ENCODE data around the gene THEM5. TPM values are rescaled to one million over a fixed set of nuclear protein-coding genes. Genes with fewer than 3 reads are reported as not detected.
"Not testable (repeated sequence)": the region's sequence is repeated elsewhere in the genome, so short reads cannot be mapped to it uniquely, and the experiment has no call there.

Gene THEM5
- total and polyA plus RNA-seq, 2 experiments from 2014 or later, result not detected

- H3K36me3 ChIP-seq (ENCODE audit: low read depth), result 0 out of 2 replicates have a peak, but pooled peaks cover 3% of the 10 kb centered on the region
- no peak overlapping the region for H3K4me3 ChIP-seq
- no peak overlapping the region for H3K4me2 ChIP-seq (ENCODE audit: unreplicated experiment)
- H3K9me3 ChIP-seq (ENCODE audit: low read depth), result no peaks in the 10 kb centered on the region
- peaks cover 33% of the 10 kb centered on the region for H3F3A ChIP-seq (ENCODE audit: insufficient read depth)
- TF ChIP-seq EZH2 (IDR thresholded peaks at IDR 0.05; ENCODE audit: insufficient read depth, poor library complexity, severe bottlenecking) (no peak), EZH2phosphoT487 (IDR thresholded peaks at IDR 0.05; ENCODE audit: insufficient read depth, low read depth) (no peak)
- in situ Hi-C loops (cut with MboI), result no loop called here
- H3K27me3 ChIP-seq (replicated peaks; ENCODE audit: insufficient read depth), result no peaks in the 10 kb centered on the region
- H3K27ac ChIP-seq, result no peak overlapping the region
- H2AFZ ChIP-seq, result no peak overlapping the region
- WGBS, 2 experiments (ENCODE audit: low coverage in 1 of 2, low lambda C conversion rate in 2 of 2, missing lambda C conversion rate in 2 of 2), result 71 to 84% methylated on average over 2 of the region's 2 CpGs
- DNase-seq, result peak; percentile 45
- H3K9me2 ChIP-seq (ENCODE audit: insufficient read depth), result no peaks in the 10 kb centered on the region
- no peaks in the 10 kb centered on the region for H3K79me2 ChIP-seq (ENCODE audit: insufficient read depth)
- peaks cover 32% of the 10 kb centered on the region for H3K4me1 ChIP-seq (ENCODE audit: insufficient read depth)
- H3K9ac ChIP-seq, result no peak overlapping the region
- H4K20me1 ChIP-seq (ENCODE audit: insufficient read depth), result no peaks in the 10 kb centered on the region
These were observed 35.6 kb upstream of the THEM5 start for GRCh38 chr1:151888972-151889570.

GRCh38 chr1:151887028-151887427 is 33.5 kb upstream of the THEM5 start:
- Histone ChIP-seq H3K9me3 (ENCODE audit: low read depth) (no peaks in the 10 kb centered on the region), H3K27ac (peak overlapping the region; percentile 71), H3K4me2 (ENCODE audit: unreplicated experiment) (peak overlapping the region; percentile 59), H3F3A (ENCODE audit: insufficient read depth) (peaks cover 22% of the 10 kb centered on the region), H3K9me2 (ENCODE audit: insufficient read depth) (no peaks in the 10 kb centered on the region), H3K9ac (peak overlapping the region; percentile 32; the same call in 1 of the 2 replicates), H2AFZ (no peak overlapping the region), H3K27me3 (replicated peaks; ENCODE audit: insufficient read depth) (no peaks in the 10 kb centered on the region), H3K4me1 (ENCODE audit: insufficient read depth) (peaks cover 19% of the 10 kb centered on the region), H3K79me2 (ENCODE audit: insufficient read depth) (no peaks in the 10 kb centered on the region), H4K20me1 (ENCODE audit: insufficient read depth) (no peaks in the 10 kb centered on the region), H3K36me3 (ENCODE audit: low read depth) (0 out of 2 replicates have a peak, but pooled peaks cover 3% of the 10 kb centered on the region), H3K4me3 (no peak overlapping the region)
- TF ChIP-seq EZH2 (IDR thresholded peaks at IDR 0.05; ENCODE audit: insufficient read depth, poor library complexity, severe bottlenecking) (no peak), EZH2phosphoT487 (IDR thresholded peaks at IDR 0.05; ENCODE audit: insufficient read depth, low read depth) (no peak)
- in situ Hi-C loops (cut with MboI), result no loop called here
- 9 to 17% methylated on average over 1 of the region's 1 CpG for WGBS, 2 experiments (ENCODE audit: low coverage in 1 of 2, low lambda C conversion rate in 2 of 2, missing lambda C conversion rate in 2 of 2)
- DNase-seq, result peak; percentile 79

GRCh38 chr1:151885479-151885878 is 32.0 kb upstream of the THEM5 start:
- no peaks in the 10 kb centered on the region for H3K79me2 ChIP-seq (ENCODE audit: insufficient read depth)
- DNase-seq, result no peak
- TF ChIP-seq EZH2 (IDR thresholded peaks at IDR 0.05; ENCODE audit: insufficient read depth, poor library complexity, severe bottlenecking) (no peak), EZH2phosphoT487 (IDR thresholded peaks at IDR 0.05; ENCODE audit: insufficient read depth, low read depth) (no peak)
- H3K27me3 ChIP-seq (replicated peaks; ENCODE audit: insufficient read depth), result no peaks in the 10 kb centered on the region
- in situ Hi-C loops (cut with MboI), result no loop called here
- H3K9me2 ChIP-seq (ENCODE audit: insufficient read depth), result no peaks in the 10 kb centered on the region
- peaks cover 15% of the 10 kb centered on the region for H3F3A ChIP-seq (ENCODE audit: insufficient read depth)
- WGBS, 2 experiments (ENCODE audit: low coverage in 1 of 2, low lambda C conversion rate in 2 of 2, missing lambda C conversion rate in 2 of 2), result 37 to 53% methylated on average over 1 of the region's 1 CpG
- H3K27ac ChIP-seq, result no peak overlapping the region
- no peak overlapping the region for H3K4me3 ChIP-seq
- no peaks in the 10 kb centered on the region for H4K20me1 ChIP-seq (ENCODE audit: insufficient read depth)
- H3K4me2 ChIP-seq (ENCODE audit: unreplicated experiment), result no peak overlapping the region
- 0 out of 2 replicates have a peak, but pooled peaks cover 3% of the 10 kb centered on the region for H3K36me3 ChIP-seq (ENCODE audit: low read depth)
- no peaks in the 10 kb centered on the region for H3K9me3 ChIP-seq (ENCODE audit: low read depth)
- H2AFZ ChIP-seq, result no peak overlapping the region
- H3K9ac ChIP-seq, result no peak overlapping the region
- peaks cover 14% of the 10 kb centered on the region for H3K4me1 ChIP-seq (ENCODE audit: insufficient read depth)

- DNase-seq; H3K9ac ChIP-seq; H3K9me2 ChIP-seq (ENCODE audit: insufficient read depth); H3K36me3 ChIP-seq (ENCODE audit: low read depth); H3K79me2 ChIP-seq (ENCODE audit: insufficient read depth); H3K4me3 ChIP-seq; H3K4me2 ChIP-seq (ENCODE audit: unreplicated experiment); H2AFZ ChIP-seq; H4K20me1 ChIP-seq (ENCODE audit: insufficient read depth); in situ Hi-C loops (cut with MboI); H3K27ac ChIP-seq; H3K9me3 ChIP-seq (ENCODE audit: low read depth); H3K27me3 ChIP-seq (replicated peaks; ENCODE audit: insufficient read depth): not testable (repeated sequence)
- WGBS, 2 experiments (ENCODE audit: low coverage in 1 of 2, low lambda C conversion rate in 2 of 2, missing lambda C conversion rate in 2 of 2), result 92 to 95% methylated on average over 5 of the region's 5 CpGs
- Histone ChIP-seq H3F3A (ENCODE audit: insufficient read depth) (peaks cover 15% of the 10 kb centered on the region), H3K4me1 (ENCODE audit: insufficient read depth) (peaks cover 14% of the 10 kb centered on the region)
These were observed 31.4 kb upstream of the THEM5 start for GRCh38 chr1:151884879-151885278.

- H3K4me3 ChIP-seq; H2AFZ ChIP-seq; H3K9me2 ChIP-seq (ENCODE audit: insufficient read depth); H3K79me2 ChIP-seq (ENCODE audit: insufficient read depth); H3K9ac ChIP-seq; H3K27me3 ChIP-seq (replicated peaks; ENCODE audit: insufficient read depth); H4K20me1 ChIP-seq (ENCODE audit: insufficient read depth); in situ Hi-C loops (cut with MboI); H3K4me2 ChIP-seq (ENCODE audit: unreplicated experiment); H3K9me3 ChIP-seq (ENCODE audit: low read depth); DNase-seq; H3K27ac ChIP-seq; H3K36me3 ChIP-seq (ENCODE audit: low read depth): not testable (repeated sequence)
- Histone ChIP-seq H3K4me1 (ENCODE audit: insufficient read depth) (peaks cover 14% of the 10 kb centered on the region), H3F3A (ENCODE audit: insufficient read depth) (peaks cover 15% of the 10 kb centered on the region)
- WGBS, 2 experiments (ENCODE audit: low coverage in 1 of 2, low lambda C conversion rate in 2 of 2, missing lambda C conversion rate in 2 of 2), result 100% methylated on average over 3 of the region's 3 CpGs
These were observed 30.9 kb upstream of the THEM5 start for GRCh38 chr1:151884445-151884844.

- DNase-seq; H3K27me3 ChIP-seq (replicated peaks; ENCODE audit: insufficient read depth); H3K36me3 ChIP-seq (ENCODE audit: low read depth); H2AFZ ChIP-seq; in situ Hi-C loops (cut with MboI); H3K9ac ChIP-seq; H3K27ac ChIP-seq; H3K4me2 ChIP-seq (ENCODE audit: unreplicated experiment); H3K79me2 ChIP-seq (ENCODE audit: insufficient read depth); H3K4me3 ChIP-seq; H4K20me1 ChIP-seq (ENCODE audit: insufficient read depth); H3K9me2 ChIP-seq (ENCODE audit: insufficient read depth); H3K9me3 ChIP-seq (ENCODE audit: low read depth): not testable (repeated sequence)
- Histone ChIP-seq H3K4me1 (ENCODE audit: insufficient read depth) (peaks cover 14% of the 10 kb centered on the region), H3F3A (ENCODE audit: insufficient read depth) (peaks cover 15% of the 10 kb centered on the region)
- 96 to 97% methylated on average over 4 of the region's 4 CpGs for WGBS, 2 experiments (ENCODE audit: low coverage in 1 of 2, low lambda C conversion rate in 2 of 2, missing lambda C conversion rate in 2 of 2)
These were observed 30.4 kb upstream of the THEM5 start for GRCh38 chr1:151883898-151884297.

GRCh38 chr1:151882918-151883317 is 29.4 kb upstream of the THEM5 start:
- H3F3A ChIP-seq (ENCODE audit: insufficient read depth), result peaks cover 11% of the 10 kb centered on the region
- H3K27me3 ChIP-seq (replicated peaks; ENCODE audit: insufficient read depth); H4K20me1 ChIP-seq (ENCODE audit: insufficient read depth); H2AFZ ChIP-seq; H3K9ac ChIP-seq; H3K9me2 ChIP-seq (ENCODE audit: insufficient read depth); H3K4me3 ChIP-seq; in situ Hi-C loops (cut with MboI); H3K9me3 ChIP-seq (ENCODE audit: low read depth); DNase-seq; H3K4me2 ChIP-seq (ENCODE audit: unreplicated experiment); H3K36me3 ChIP-seq (ENCODE audit: low read depth); H3K27ac ChIP-seq; H3K79me2 ChIP-seq (ENCODE audit: insufficient read depth): not testable (repeated sequence)
- WGBS, 2 experiments (ENCODE audit: low coverage in 1 of 2, low lambda C conversion rate in 2 of 2, missing lambda C conversion rate in 2 of 2), result 91 to 92% methylated on average over 5 of the region's 5 CpGs
- peaks cover 12% of the 10 kb centered on the region for H3K4me1 ChIP-seq (ENCODE audit: insufficient read depth)
